IMR-90 (cell line): ENCODE results near the gene MYPN.

Experiments used
- BHLHE40 ChIP-seq: fragments of 150-350 bp; IDR thresholded peaks from 2 replicates; pipeline ENCODE4 v1.6.1; 2016; ENCODE audit warnings: mild to moderate bottlenecking, low read depth, low read length
- FOS ChIP-seq: fragments of 150-350 bp; IDR thresholded peaks from 2 replicates; pipeline ENCODE4 v1.6.1; 2016; ENCODE audit warnings: low read depth, low read length
- MAFK ChIP-seq: IDR thresholded peaks from 2 replicates; pipeline ENCODE4 v1.6.1; 2012; ENCODE audit warnings: low read depth, low read length, improper control_type of control experiment
- MXI1 ChIP-seq: IDR thresholded peaks from 2 replicates; pipeline ENCODE4 v1.6.1; 2012; ENCODE audit warnings: low read depth, mild to moderate bottlenecking, low read length, moderate library complexity, borderline replicate concordance
- POLR2A ChIP-seq: IDR thresholded peaks from 2 replicates; pipeline ENCODE4 v1.6.1; 2012; ENCODE audit warnings: mild to moderate bottlenecking, low read depth, low read length
- RAD21 ChIP-seq: IDR thresholded peaks from 2 replicates; pipeline ENCODE4 v1.6.1; 2012; ENCODE audit warnings: low read length, improper control_type of control experiment
- RCOR1 ChIP-seq: IDR thresholded peaks from 2 replicates; pipeline ENCODE4 v1.6.1; 2012; ENCODE audit warnings: mild to moderate bottlenecking, low read length, improper control_type of control experiment; ENCODE audit not compliant: insufficient replicate concordance
- RFX5 ChIP-seq: IDR thresholded peaks from 2 replicates; pipeline ENCODE4 v1.8.0; 2012; ENCODE audit warnings: low read depth, mild to moderate bottlenecking, low read length, moderate library complexity
- TF ChIP-seq, protein P1 (sequence below): conservative IDR thresholded peaks from 2 replicates; pipeline ENCODE4 v1.5.1; 2012; ENCODE audit warnings: mild to moderate bottlenecking, low read depth, low read length, improper control_type of control experiment
- TF ChIP-seq, protein P2 (sequence below): fragments of 150-350 bp; IDR thresholded peaks from 2 replicates; pipeline ENCODE4 v1.6.1; 2016; ENCODE audit warnings: low read depth, mild to moderate bottlenecking, low read length, moderate library complexity, borderline replicate concordance
- TF ChIP-seq, protein P3 (sequence below): fragments of 150-350 bp; IDR thresholded peaks from 2 replicates; pipeline ENCODE4 v1.6.1; 2017; ENCODE audit warnings: mild to moderate bottlenecking, antibody characterized with exemption, low read length, low read depth

DNA sequence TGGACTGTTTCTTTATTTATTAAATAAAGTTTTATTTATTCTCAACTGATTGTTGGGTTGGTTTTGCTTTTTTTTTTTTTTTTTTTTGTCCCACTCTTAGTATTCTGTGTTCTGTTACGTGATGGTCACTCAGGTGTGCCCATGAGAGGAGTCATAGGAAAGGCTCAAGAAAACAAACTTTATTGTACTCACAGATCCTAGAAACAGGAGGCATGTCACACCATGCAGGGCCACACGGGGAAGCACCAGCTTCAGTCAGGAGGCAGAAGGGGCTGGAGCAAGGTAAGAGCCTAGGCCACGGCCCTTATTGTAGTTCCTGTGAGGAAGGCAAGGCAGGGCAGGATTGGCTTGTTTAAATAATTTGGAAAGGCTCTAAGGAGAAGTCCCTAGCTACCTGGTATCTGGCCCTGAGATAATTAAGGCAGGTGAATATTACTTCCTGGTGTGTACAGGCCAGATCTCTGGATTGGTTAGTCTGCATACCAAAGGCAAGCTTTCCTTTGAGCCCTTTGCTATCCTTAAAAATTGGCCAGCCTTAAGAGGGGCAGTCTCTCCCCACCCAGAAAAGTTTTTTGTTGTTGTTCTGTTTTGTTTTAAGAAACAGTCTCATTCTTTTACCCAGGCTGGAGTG lies 114.4 kb downstream of the MYPN start:
- TF ChIP-seq, protein P1, sequence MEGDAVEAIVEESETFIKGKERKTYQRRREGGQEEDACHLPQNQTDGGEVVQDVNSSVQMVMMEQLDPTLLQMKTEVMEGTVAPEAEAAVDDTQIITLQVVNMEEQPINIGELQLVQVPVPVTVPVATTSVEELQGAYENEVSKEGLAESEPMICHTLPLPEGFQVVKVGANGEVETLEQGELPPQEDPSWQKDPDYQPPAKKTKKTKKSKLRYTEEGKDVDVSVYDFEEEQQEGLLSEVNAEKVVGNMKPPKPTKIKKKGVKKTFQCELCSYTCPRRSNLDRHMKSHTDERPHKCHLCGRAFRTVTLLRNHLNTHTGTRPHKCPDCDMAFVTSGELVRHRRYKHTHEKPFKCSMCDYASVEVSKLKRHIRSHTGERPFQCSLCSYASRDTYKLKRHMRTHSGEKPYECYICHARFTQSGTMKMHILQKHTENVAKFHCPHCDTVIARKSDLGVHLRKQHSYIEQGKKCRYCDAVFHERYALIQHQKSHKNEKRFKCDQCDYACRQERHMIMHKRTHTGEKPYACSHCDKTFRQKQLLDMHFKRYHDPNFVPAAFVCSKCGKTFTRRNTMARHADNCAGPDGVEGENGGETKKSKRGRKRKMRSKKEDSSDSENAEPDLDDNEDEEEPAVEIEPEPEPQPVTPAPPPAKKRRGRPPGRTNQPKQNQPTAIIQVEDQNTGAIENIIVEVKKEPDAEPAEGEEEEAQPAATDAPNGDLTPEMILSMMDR = no peak
- TF ChIP-seq RAD21 (no peak), POLR2A (no peak), RCOR1 (no peak), RFX5 (no peak), MXI1 (no peak), BHLHE40 (no peak), FOS (no peak), MAFK (no peak)
- TF ChIP-seq, protein P2, sequence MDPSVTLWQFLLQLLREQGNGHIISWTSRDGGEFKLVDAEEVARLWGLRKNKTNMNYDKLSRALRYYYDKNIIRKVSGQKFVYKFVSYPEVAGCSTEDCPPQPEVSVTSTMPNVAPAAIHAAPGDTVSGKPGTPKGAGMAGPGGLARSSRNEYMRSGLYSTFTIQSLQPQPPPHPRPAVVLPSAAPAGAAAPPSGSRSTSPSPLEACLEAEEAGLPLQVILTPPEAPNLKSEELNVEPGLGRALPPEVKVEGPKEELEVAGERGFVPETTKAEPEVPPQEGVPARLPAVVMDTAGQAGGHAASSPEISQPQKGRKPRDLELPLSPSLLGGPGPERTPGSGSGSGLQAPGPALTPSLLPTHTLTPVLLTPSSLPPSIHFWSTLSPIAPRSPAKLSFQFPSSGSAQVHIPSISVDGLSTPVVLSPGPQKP = no peak
- TF ChIP-seq, protein P3, sequence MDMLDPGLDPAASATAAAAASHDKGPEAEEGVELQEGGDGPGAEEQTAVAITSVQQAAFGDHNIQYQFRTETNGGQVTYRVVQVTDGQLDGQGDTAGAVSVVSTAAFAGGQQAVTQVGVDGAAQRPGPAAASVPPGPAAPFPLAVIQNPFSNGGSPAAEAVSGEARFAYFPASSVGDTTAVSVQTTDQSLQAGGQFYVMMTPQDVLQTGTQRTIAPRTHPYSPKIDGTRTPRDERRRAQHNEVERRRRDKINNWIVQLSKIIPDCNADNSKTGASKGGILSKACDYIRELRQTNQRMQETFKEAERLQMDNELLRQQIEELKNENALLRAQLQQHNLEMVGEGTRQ = no peak
